Chondrocyte (in vitro differentiated cells): ENCODE results near the gene BCL6. TPM values are rescaled to one million over a fixed set of nuclear protein-coding genes. Genes with fewer than 3 reads are reported as not detected.

Experiments
- DNase-seq: peaks from one replicate; pipeline ENCODE4 v3.0.0; 2021; ENCODE audit warnings: mixed read lengths, low spot score
- H3K27ac Mint-ChIP-seq: one replicate; pipeline ENCODE4 v1.8.0; 2021; ENCODE audit warnings: mild to moderate bottlenecking, moderate library complexity, mixed read lengths; ENCODE audit not compliant: unreplicated experiment
- H3K27me3 Mint-ChIP-seq: 2 replicates; pipeline ENCODE4 v1.8.0; 2021; ENCODE audit warnings: low read depth, mixed read lengths
- H3K36me3 Mint-ChIP-seq: 2 replicates; pipeline ENCODE4 v1.8.0; 2021; ENCODE audit warnings: low read depth, mixed read lengths
- H3K4me1 Mint-ChIP-seq: 2 replicates; pipeline ENCODE4 v1.8.0; 2021; ENCODE audit warnings: low read depth, mild to moderate bottlenecking, mixed read lengths
- H3K4me3 Mint-ChIP-seq: one replicate; pipeline ENCODE4 v1.8.0; 2021; ENCODE audit warnings: mild to moderate bottlenecking, moderate library complexity, mixed read lengths; ENCODE audit not compliant: unreplicated experiment
- H3K9me3 Mint-ChIP-seq: 2 replicates; pipeline ENCODE4 v1.8.0; 2021; ENCODE audit warnings: low read depth, mixed read lengths
- CTCF ChIP-seq: fragments of 200-600 bp; sonication (generic); IDR thresholded peaks from 2 replicates; pipeline ENCODE4 v1.5.0; 2021; ENCODE audit warnings: antibody characterized with exemption, mild to moderate bottlenecking, moderate library complexity
- total RNA-seq: library from RNA; stranded (reverse); gene quantifications from 3 replicates; pipeline ENCODE4 v1.2.1, GENCODE V29; 2021

The BCL6 gene
- total RNA-seq, 1 donor from 2014 or later, result 46.7 TPM

GRCh38 chr3:187713504-187713903 lies 31.8 kb downstream of the BCL6 start:
- DNase-seq, result no peak
- Mint-ChIP-seq H3K36me3 (no peaks in the 10 kb centered on the region), H3K4me3 (no peak overlapping the region), H3K27me3 (peaks cover 3% of the 10 kb centered on the region), H3K27ac (no peak overlapping the region), H3K4me1 (no peaks in the 10 kb centered on the region), H3K9me3 (no peaks in the 10 kb centered on the region)
- TF ChIP-seq CTCF, result no peak

GRCh38 chr3:187709155-187709554 lies 36.1 kb downstream of the BCL6 start:
- H3K4me3 Mint-ChIP-seq, result no peak overlapping the region
- peak; percentile 20 for TF ChIP-seq CTCF
- no peaks in the 10 kb centered on the region for H3K27me3 Mint-ChIP-seq
- peaks cover 7% of the 10 kb centered on the region for H3K4me1 Mint-ChIP-seq
- H3K27ac Mint-ChIP-seq, result no peak overlapping the region
- H3K9me3 Mint-ChIP-seq, result no peaks in the 10 kb centered on the region
- no peaks in the 10 kb centered on the region for H3K36me3 Mint-ChIP-seq
- no peak for DNase-seq

- no peak for DNase-seq
- H3K4me1 Mint-ChIP-seq, result peaks cover 7% of the 10 kb centered on the region
- TF ChIP-seq CTCF, result no peak
- no peaks in the 10 kb centered on the region for H3K9me3 Mint-ChIP-seq
- no peak overlapping the region for H3K4me3 Mint-ChIP-seq
- H3K36me3 Mint-ChIP-seq, result no peaks in the 10 kb centered on the region
- H3K27ac Mint-ChIP-seq, result no peak overlapping the region
- no peaks in the 10 kb centered on the region for H3K27me3 Mint-ChIP-seq
Observed at GRCh38 chr3:187708696-187709095, 36.6 kb downstream of the BCL6 start.

GRCh38 chr3:187706971-187707370 lies 38.3 kb downstream of the BCL6 start:
- H3K9me3 Mint-ChIP-seq, result no peaks in the 10 kb centered on the region
- no peak for DNase-seq
- no peaks in the 10 kb centered on the region for H3K27me3 Mint-ChIP-seq
- H3K36me3 Mint-ChIP-seq, result no peaks in the 10 kb centered on the region
- H3K4me3 Mint-ChIP-seq, result no peak overlapping the region
- TF ChIP-seq CTCF, result no peak
- H3K4me1 Mint-ChIP-seq, result peaks cover 7% of the 10 kb centered on the region
- no peak overlapping the region for H3K27ac Mint-ChIP-seq

- peaks cover 7% of the 10 kb centered on the region for H3K4me1 Mint-ChIP-seq
- peak overlapping the region; percentile 68 for H3K27ac Mint-ChIP-seq
- no peaks in the 10 kb centered on the region for H3K36me3 Mint-ChIP-seq
- no peaks in the 10 kb centered on the region for H3K9me3 Mint-ChIP-seq
- no peak overlapping the region for H3K4me3 Mint-ChIP-seq
- H3K27me3 Mint-ChIP-seq, result peaks cover 2% of the 10 kb centered on the region
- TF ChIP-seq CTCF, result no peak
- no peak for DNase-seq
Observed at GRCh38 chr3:187705164-187705563, 40.1 kb downstream of the BCL6 start.
